Stimulated activated CD8-positive, alpha-beta memory T cell treated with anti-CD3 and anti-CD28 coated beads, Interleukin-2, amount 100 ng/mL, for 48 hours (primary cell): Measurements from ENCODE around the gene TNFRSF1B.

ENCODE experiments used
- DNase-seq, 2 donors: peaks; one replicate each; pipeline ENCODE4 v3.0.0-alpha.2; 2020; ENCODE audit warnings: low read depth in 2 of 2

Gene TNFRSF1B

DNA sequence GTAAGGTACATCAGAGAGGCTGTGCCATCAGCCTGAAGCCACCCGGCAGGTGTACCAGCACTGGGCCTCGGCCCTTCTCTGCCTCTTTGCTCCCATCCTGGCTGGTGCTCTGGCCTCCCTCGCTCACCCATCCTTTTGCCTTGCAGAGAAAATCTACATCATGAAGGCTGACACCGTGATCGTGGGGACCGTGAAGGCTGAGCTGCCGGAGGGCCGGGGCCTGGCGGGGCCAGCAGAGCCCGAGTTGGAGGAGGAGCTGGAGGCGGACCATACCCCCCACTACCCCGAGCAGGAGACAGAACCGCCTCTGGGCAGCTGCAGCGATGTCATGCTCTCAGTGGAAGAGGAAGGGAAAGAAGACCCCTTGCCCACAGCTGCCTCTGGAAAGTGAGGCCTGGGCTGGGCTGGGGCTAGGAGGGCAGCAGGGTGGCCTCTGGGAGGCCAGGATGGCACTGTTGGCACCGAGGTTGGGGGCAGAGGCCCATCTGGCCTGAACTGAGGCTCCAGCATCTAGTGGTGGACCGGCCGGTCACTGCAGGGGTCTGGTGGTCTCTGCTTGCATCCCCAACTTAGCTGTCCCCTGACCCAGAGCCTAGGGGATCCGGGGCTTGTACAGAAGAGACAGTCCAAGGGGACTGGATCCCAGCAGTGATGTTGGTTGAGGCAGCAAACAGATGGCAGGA lies 24.5 kb upstream of the TNFRSF1B start:
- DNase-seq, result no peak

DNA sequence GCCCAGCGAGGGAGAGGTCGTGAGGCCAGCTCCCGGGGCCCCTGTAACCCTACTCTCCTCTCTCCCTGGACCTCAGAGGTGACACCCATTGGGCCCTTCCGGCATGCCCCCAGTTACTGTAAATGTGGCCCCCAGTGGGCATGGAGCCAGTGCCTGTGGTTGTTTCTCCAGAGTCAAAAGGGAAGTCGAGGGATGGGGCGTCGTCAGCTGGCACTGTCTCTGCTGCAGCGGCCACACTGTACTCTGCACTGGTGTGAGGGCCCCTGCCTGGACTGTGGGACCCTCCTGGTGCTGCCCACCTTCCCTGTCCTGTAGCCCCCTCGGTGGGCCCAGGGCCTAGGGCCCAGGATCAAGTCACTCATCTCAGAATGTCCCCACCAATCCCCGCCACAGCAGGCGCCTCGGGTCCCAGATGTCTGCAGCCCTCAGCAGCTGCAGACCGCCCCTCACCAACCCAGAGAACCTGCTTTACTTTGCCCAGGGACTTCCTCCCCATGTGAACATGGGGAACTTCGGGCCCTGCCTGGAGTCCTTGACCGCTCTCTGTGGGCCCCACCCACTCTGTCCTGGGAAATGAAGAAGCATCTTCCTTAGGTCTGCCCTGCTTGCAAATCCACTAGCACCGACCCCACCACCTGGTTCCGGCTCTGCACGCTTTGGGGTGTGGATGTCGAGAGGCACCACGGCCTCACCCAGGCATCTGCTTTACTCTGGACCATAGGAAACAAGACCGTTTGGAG lies 23.7 kb upstream of the TNFRSF1B start:
- no peak for DNase-seq

- no peak for DNase-seq
These were observed 23.1 kb upstream of the TNFRSF1B start for GRCh38 chr1:12143631-12144155.

DNA sequence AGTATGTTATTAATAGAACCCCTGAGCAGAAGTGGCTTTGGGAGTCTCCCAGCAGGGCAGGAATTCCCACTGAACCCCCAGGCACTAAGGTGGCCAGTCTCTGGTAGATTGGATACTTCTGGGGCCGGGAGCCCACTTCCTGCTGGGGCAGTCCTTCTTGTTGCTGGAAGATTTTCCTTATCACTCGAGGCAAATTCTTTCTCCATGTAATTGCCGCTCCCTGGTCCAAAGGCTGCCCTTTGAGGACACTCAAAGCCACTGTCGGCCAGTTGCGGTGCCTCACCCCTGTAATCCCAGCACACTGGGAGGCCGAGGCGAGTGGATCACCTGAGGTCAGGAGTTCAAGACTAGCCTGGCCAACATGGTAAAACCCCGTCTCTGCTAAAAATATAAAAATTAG lies 22.6 kb upstream of the TNFRSF1B start:
- no peak for DNase-seq

DNA sequence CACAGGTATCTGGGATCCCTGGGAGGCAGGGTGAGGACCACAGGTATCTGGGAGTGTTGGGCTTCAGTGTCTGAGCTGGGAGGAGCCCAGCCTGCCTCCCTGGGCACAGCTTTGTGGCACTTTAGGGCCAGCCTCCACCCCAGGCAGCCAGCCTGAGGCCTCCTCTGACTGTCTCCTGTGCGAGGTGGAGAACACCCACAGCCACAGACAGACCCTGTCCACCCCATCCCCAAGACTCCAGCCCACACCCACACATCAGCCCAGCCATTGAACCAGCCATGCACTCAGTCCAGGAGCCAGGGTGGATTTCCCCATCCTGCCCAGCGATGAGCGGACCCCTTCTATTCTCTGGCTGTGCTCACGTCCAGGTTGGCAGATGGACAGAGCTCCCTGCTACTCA lies 21.8 kb upstream of the TNFRSF1B start:
- DNase-seq, result no peak

GRCh38 chr1:12145616-12146342 lies 21.0 kb upstream of the TNFRSF1B start:
- DNase-seq, result no peak

GRCh38 chr1:12146343-12147112 lies 20.3 kb upstream of the TNFRSF1B start:
- no peak for DNase-seq

GRCh38 chr1:12147201-12147701 lies 19.5 kb upstream of the TNFRSF1B start:
- DNase-seq, result no peak

- no peak for DNase-seq
These were observed 18.4 kb upstream of the TNFRSF1B start for GRCh38 chr1:12148160-12148957.

DNA sequence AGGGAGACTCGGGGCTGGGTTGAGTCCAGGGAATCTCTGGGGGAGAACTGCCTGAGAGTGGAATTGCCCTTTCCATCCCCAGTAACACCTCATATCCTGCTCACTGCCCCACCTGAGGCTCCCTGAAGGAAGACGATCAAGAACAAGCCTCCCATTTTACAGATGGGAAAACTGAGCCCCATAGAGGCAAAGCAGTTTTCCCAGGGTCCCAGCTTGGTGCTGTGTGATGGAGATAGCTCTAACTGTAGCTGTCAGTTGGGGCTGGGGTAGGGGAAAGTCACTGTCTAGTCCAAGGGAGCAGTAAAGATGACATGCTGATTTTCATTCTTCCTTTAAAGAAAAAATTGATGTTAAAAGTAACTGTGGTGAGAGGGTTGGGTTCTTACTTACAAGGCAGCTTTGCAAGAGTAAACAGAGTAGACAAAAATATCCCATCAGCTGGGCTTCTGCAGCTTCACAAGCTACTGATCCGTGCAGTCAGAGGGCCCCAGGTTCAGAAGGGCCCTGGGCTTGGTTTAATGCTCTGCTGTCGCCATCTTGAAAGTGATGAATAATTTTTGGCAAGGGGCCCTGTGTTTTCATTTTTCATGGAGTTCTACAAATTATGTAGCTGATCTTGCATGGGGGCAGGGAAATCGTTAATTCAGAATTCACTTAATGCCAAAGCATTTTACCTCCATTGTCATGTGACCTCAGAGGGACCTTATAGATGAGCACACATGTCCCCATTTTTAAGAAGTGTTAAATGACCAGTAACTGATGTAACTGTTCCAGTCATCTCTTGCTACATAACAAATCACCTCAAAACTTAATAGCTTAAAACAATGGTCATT lies 17.6 kb upstream of the TNFRSF1B start:
- DNase-seq, result no peak

- no peak for DNase-seq
These were observed 17.0 kb upstream of the TNFRSF1B start for GRCh38 chr1:12149791-12150175.

GRCh38 chr1:12150456-12151200 lies 16.2 kb upstream of the TNFRSF1B start:
- DNase-seq, result no peak

- DNase-seq, result no peak
These were observed 15.3 kb upstream of the TNFRSF1B start for GRCh38 chr1:12151465-12151864.

DNA sequence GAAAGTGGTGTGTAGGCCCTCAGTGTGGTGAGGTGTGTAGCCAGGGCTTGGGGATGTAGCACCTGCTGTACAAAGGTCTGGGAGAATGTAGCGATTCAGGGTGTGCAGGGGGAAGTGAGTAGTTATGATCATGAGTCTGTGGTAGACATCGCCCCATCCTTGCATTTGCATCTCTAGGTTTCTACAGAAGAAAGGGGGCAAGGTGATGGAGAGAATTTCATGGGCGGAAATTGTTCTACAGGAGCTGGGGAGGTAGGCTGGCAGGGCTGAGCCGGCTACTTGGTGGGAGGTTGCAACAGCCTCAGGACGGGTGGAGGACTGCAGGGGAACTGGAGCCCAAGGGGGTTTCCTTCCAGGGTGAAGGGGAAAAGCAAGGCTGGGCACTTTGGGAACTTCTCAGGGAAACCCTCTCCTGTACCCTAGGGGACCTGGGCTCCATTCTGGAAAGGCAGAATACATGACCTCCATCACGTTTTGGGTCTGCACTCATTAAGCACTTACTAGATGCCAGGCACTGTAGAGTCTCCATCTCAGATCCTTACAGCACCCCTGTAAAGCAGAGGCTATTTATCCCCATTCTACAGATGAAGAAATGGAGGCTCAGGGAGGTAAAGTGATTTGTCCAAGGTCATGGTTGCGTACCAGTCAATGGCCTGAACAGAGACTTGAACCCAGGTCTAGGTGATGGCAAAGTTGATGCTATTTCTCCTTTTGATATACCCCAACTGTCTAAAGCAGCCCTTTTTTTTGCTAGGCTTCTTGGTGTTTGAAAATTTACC lies 14.5 kb upstream of the TNFRSF1B start:
- no peak for DNase-seq

GRCh38 chr1:12153181-12153785 lies 13.5 kb upstream of the TNFRSF1B start:
- DNase-seq, result no peak

GRCh38 chr1:12155328-12155727 lies 11.5 kb upstream of the TNFRSF1B start:
- no peak for DNase-seq

GRCh38 chr1:12157366-12158231 lies 9.2 kb upstream of the TNFRSF1B start:
- DNase-seq, result no peak
